Duodenal mucosa (tissue), 2 donors: Measurements from ENCODE around the gene CAPN8.

ENCODE experiments used
- H3K27ac ChIP-seq: one replicate; pipeline ENCODE4 v1.7.0; 2013; ENCODE audit warnings: low read depth, low read length
- H3K27me3 ChIP-seq, 2 donors: one replicate each; pipeline ENCODE4 v1.7.0; 2013; ENCODE audit warnings: low read length in 2 of 2, control low read depth in 1 of 2; ENCODE audit not compliant: insufficient read depth in 2 of 2, control insufficient read depth in 1 of 2
- H3K36me3 ChIP-seq, 2 donors: one replicate each; pipeline ENCODE4 v1.7.0; 2013; ENCODE audit warnings: low read length in 2 of 2, control low read depth in 1 of 2; ENCODE audit not compliant: insufficient read depth in 2 of 2, control insufficient read depth in 1 of 2
- H3K4me1 ChIP-seq, 2 donors: one replicate each; pipeline ENCODE4 v1.7.0; 2013; ENCODE audit warnings: low read length in 2 of 2, control low read depth in 1 of 2; ENCODE audit not compliant: insufficient read depth in 2 of 2, control insufficient read depth in 1 of 2
- H3K4me3 ChIP-seq, 2 donors: one replicate each; pipeline ENCODE4 v1.7.0; 2013; ENCODE audit warnings: low read length in 2 of 2, low read depth in 1 of 2
- H3K9ac ChIP-seq, 2 donors: one replicate each; pipeline ENCODE4 v1.7.0; 2013; ENCODE audit warnings: low read length in 2 of 2, low read depth in 1 of 2
- H3K9me3 ChIP-seq, 2 donors: one replicate each; pipeline ENCODE4 v1.7.0; 2013; ENCODE audit warnings: low read length in 2 of 2, control low read depth in 1 of 2; ENCODE audit not compliant: control insufficient read depth in 1 of 2

CAPN8 gene

DNA sequence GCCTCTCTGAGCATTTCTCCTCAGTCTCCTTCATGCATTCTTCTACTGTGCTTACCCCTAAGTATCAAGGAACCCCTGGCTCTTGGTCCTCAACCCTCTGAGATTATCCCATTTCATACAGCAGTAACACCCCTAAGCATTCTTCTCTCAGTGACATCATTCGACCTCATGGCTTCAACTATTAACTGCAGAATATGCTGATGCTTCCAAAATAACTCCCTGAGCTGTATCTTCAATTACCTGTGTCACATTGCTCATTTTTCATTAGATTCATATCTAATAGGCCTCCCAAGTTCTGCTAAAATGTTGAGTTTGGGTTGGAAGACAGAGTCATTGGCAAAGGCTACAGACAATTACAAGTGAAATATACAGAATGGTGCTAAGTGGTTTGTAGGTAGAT, 7.5 kb downstream of the CAPN8 start:
- Histone ChIP-seq H3K9me3 (no peaks in the 10 kb centered on the region), H3K9ac (no peak overlapping the region), H3K4me3 (no peak overlapping the region), H3K36me3 (no peaks in the 10 kb centered on the region), H3K4me1 (peaks cover 9 to 20% of the 10 kb centered on the region in 2 donors), H3K27me3 (no peaks in the 10 kb centered on the region), H3K27ac (no peak overlapping the region)

DNA sequence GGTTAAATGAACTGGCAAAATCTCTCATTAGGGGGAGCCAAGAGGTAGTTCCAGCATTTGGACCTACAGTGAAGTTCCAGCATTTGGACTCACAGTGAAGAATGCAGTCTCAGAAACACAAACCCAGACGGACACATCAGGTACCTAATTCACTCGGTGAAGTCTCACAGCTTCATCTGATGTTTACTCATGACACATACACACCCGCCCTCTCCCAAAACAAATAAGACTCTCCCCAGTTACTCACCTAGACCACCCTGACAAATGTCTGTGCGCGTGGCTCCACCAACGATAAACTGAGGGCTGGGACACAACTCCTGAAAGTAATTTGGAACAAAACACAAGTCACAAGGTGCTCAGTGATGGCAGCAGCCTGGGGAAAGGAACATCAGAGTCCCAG, 11.4 kb downstream of the CAPN8 start:
- peaks cover 17 to 23% of the 10 kb centered on the region in 2 donors for H3K4me1 ChIP-seq

DNA sequence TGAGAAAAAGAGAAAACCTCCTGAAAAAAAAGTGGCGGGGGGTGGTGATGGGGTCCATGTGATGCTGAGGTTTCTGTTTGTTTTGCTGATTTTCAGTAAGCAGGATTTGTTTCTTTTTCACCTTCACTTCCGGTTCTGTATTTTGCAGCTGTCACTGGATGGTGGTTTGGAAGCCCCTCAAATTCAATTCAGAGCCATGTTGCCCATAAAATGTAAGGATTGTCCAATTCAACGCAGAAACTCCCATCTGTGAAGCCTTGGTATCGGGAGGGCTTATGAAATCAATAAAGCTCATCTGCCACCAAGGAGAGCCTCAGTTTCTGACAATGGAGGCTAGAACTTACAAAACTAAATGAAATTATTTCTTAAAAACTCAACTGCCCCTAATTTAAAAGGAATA, 12.1 kb downstream of the CAPN8 start:
- no peaks in the 10 kb centered on the region for H3K9me3 ChIP-seq
- H3K4me3 ChIP-seq: no peak overlapping the region
- no peaks in the 10 kb centered on the region for H3K36me3 ChIP-seq
- H3K27me3 ChIP-seq: no peaks in the 10 kb centered on the region
- peaks cover 17 to 23% of the 10 kb centered on the region in 2 donors for H3K4me1 ChIP-seq
- H3K9ac ChIP-seq: no peak overlapping the region
- H3K27ac ChIP-seq: no peak overlapping the region

More for the DNA sequence above, 11.4 kb downstream of the CAPN8 start:
- H3K27me3 ChIP-seq: no peaks in the 10 kb centered on the region
- H3K27ac ChIP-seq: no peak overlapping the region
- H3K9ac ChIP-seq: no peak overlapping the region
- H3K4me3 ChIP-seq: no peak overlapping the region
- H3K36me3 ChIP-seq: no peaks in the 10 kb centered on the region
- no peaks in the 10 kb centered on the region for H3K9me3 ChIP-seq

DNA sequence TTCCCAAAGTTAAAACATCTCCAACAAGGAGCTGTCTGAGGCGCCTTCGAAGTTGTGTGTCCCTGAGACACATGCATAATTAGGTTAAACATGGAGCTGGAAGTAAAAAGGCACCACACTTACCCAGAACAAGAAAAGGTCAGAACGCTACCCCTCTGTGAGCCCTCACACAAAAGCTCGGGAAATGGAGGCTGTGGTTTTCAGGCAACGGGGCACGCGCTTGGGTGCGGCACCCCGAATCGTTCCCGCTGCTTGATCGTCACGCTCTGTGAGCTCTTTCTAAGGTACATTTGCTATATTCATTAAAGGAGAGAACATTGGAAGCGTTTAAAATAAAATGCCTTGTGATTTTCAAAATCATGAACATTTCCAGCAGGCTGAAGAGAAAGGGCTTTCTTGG, 12.5 kb downstream of the CAPN8 start:
- no peak overlapping the region for H3K4me3 ChIP-seq
- no peaks in the 10 kb centered on the region for H3K27me3 ChIP-seq
- H3K4me1 ChIP-seq: peaks cover 17 to 23% of the 10 kb centered on the region in 2 donors
- no peaks in the 10 kb centered on the region for H3K9me3 ChIP-seq
- H3K27ac ChIP-seq: no peak overlapping the region
- H3K36me3 ChIP-seq: no peaks in the 10 kb centered on the region
- H3K9ac ChIP-seq: no peak overlapping the region

DNA sequence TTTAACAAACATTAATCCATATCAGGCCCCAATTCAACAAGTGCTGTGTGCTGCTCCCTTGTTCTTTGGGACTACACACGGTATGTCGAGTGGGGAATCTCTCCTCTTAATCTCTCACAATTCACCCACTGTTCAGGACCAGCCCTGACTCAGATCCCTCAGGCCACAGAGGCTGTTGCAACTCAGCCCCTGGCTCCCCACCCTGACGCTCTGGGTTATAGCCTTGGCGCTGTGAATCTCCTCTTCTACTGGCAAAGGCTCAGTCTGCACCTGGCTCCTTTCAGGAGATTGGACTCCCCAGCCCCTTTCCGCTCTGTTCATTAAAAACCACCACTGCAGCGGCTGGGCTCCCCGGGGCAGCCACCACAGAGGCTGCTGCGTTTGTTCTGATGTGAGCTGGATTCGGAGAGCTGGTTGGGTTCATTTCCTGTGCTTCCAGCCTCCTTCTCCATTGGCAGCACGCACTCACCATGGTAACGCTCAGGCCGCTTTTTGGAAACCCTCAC, 13.0 kb downstream of the CAPN8 start:
- Histone ChIP-seq H3K9me3 (no peaks in the 10 kb centered on the region), H3K27me3 (no peaks in the 10 kb centered on the region), H3K27ac (no peak overlapping the region), H3K4me1 (peaks cover 17 to 23% of the 10 kb centered on the region in 2 donors), H3K36me3 (no peaks in the 10 kb centered on the region), H3K4me3 (no peak overlapping the region), H3K9ac (no peak overlapping the region)

DNA sequence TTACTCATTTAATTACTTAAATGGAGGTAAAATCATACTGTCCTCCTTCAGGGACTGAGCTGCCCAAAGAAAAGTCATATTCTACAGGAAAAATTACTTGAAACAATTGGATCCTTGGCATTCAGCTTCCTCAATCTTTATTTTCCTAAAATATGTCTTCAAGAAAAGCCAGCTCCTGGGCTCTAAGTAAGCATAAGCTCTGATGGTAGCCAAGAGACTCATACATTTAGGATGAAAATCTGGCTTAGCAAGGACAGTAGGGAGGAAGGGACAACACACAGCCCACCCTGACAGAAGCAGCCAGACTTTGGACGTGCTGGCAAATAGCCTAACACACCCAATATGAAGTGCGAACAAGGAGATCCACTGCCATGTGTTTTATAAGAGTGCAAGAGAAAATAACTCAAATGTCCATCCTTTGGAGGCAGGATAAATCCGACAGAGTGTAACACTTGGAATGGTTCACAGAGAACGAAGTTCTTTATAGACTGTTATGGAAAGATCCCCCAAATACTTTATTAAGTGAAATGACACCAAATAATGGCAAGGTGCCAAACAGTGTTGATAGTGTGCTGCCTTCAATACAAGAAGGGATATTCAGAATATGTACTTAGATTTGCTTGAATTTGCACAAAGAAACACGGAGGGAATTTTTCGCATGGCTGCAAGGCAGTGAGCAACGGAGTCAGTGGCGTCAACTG, 14.1 kb downstream of the CAPN8 start:
- Histone ChIP-seq H3K4me3 (no peak overlapping the region), H3K27me3 (no peaks in the 10 kb centered on the region), H3K27ac (no peak overlapping the region), H3K4me1 (peaks cover 17 to 23% of the 10 kb centered on the region in 2 donors), H3K36me3 (no peaks in the 10 kb centered on the region), H3K9me3 (no peaks in the 10 kb centered on the region), H3K9ac (no peak overlapping the region)

DNA sequence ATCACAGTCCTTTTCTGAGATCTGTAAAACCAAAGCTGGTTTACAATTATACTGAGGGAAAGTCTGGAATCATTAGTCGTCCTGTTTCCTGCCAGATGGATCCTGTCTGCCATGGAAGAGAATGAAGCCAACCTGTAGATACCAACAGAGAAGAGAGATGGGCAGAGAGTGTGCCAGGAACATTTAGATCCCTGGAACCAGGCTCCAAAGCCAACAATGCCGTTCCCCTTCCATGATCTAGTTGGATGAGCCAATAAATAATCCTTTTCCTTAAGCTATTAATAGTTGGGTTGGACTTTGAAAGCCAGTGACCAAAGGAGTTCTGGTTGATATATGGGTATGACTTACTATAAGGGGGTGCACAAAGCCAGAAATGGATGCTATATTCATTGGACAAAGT, 15.0 kb downstream of the CAPN8 start:
- H3K27ac ChIP-seq: no peak overlapping the region
- no peaks in the 10 kb centered on the region for H3K9me3 ChIP-seq
- H3K9ac ChIP-seq: no peak overlapping the region
- peaks cover 18 to 23% of the 10 kb centered on the region in 2 donors for H3K4me1 ChIP-seq
- H3K36me3 ChIP-seq: no peaks in the 10 kb centered on the region
- no peaks in the 10 kb centered on the region for H3K27me3 ChIP-seq
- H3K4me3 ChIP-seq: no peak overlapping the region

DNA sequence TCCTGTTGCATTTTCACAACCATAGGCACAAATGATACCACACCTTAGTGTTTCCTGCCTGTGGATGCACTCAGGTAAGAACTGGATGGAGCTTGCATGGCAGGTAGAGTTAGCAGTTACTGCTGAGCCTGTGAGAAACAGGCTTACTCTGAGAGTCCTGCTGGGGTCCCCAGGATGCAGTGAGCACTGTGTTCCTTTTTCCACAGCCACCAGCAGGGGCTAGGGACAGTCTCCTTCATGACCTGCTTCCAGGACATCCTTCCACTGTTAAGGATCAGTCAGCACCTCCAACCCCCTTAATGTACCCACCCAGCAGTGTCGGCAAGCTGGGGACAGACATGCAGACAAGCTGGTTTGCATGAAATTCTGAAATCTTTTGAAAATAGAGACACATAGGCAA, 16.3 kb downstream of the CAPN8 start:
- Histone ChIP-seq H3K36me3 (no peaks in the 10 kb centered on the region), H3K4me3 (no peak overlapping the region), H3K27me3 (peaks cover 0 to 3% of the 10 kb centered on the region in 2 donors), H3K9ac (no peak overlapping the region), H3K4me1 (peaks cover 13 to 14% of the 10 kb centered on the region in 2 donors), H3K27ac (no peak overlapping the region), H3K9me3 (no peaks in the 10 kb centered on the region)

DNA sequence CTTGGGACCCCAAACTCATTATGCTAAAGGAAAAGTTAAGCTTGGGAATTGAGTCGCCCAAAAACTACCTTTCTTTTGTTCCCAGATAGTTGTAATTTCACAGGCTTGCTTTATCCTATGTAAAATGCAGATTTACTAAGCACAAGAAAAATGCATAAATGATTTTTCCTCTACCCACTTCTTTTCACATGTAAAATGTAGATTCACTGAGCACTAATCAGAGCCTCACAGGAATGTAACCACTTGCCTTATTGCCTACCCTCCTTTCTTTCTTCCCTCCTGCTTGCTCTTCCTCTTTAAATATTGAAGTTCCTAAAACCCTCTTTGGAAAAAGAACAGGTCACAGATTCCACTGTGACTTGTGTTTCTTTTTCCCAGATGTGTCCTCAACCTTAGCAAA, 18.3 kb downstream of the CAPN8 start:
- Histone ChIP-seq H3K27ac (no peak overlapping the region), H3K4me3 (no peak overlapping the region), H3K9me3 (no peaks in the 10 kb centered on the region), H3K4me1 (peaks cover 8 to 19% of the 10 kb centered on the region in 2 donors), H3K9ac (no peak overlapping the region), H3K27me3 (peaks cover 0 to 3% of the 10 kb centered on the region in 2 donors), H3K36me3 (no peaks in the 10 kb centered on the region)

DNA sequence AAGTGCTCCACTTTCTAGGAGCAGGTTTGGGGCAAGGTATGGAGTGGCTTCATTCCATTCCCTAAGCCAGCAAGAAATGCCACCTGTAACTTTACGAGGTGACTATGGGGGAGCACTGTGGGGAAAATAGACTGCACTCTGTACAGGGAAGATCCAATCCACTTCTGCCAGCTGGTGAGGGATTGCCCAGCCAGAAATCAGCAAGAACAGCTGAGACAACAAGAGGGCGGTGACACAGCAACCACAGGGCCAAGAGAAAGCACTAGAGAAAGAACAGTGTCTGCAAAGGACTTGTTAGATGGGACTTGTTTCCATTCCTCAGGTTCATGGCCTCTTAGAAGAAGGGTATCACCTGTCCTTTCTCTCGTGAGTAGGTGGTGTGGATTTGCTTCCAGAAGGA, 19.6 kb downstream of the CAPN8 start:
- H3K9me3 ChIP-seq: no peaks in the 10 kb centered on the region
- no peaks in the 10 kb centered on the region for H3K36me3 ChIP-seq
- no peak overlapping the region for H3K4me3 ChIP-seq
- H3K4me1 ChIP-seq: peaks cover 12 to 17% of the 10 kb centered on the region in 2 donors
- peaks cover 0 to 3% of the 10 kb centered on the region in 2 donors for H3K27me3 ChIP-seq
- no peak overlapping the region for H3K27ac ChIP-seq
- no peak overlapping the region for H3K9ac ChIP-seq
